Measurements from ENCODE around the gene TMEM11.

The TMEM11 gene

DNA sequence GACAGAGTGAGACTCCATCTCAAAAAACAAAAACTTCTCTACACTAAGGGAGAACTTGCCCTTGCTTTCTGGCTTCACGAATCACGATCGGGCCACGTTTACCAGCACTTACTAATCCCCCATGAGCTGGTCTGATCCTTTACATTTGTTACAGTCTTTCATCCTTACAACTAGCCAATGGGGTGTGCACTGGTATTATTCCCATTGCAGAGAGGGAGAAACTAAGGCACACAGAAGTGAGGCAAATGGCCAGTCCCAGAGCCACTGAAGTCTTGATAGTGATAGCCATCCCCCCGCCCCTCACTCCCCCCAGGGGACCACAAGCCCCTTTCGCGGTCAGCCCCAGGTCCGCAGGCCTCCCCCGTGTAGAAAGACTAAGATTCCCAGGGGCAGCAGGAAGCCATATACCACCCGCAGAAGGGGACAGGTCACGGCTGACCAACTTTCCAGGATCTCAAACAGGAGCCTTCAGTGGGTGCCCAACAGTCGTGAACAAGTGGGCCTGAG lies 38.4 kb upstream of the TMEM11 start:
- TF ChIP-seq, protein P1, sequence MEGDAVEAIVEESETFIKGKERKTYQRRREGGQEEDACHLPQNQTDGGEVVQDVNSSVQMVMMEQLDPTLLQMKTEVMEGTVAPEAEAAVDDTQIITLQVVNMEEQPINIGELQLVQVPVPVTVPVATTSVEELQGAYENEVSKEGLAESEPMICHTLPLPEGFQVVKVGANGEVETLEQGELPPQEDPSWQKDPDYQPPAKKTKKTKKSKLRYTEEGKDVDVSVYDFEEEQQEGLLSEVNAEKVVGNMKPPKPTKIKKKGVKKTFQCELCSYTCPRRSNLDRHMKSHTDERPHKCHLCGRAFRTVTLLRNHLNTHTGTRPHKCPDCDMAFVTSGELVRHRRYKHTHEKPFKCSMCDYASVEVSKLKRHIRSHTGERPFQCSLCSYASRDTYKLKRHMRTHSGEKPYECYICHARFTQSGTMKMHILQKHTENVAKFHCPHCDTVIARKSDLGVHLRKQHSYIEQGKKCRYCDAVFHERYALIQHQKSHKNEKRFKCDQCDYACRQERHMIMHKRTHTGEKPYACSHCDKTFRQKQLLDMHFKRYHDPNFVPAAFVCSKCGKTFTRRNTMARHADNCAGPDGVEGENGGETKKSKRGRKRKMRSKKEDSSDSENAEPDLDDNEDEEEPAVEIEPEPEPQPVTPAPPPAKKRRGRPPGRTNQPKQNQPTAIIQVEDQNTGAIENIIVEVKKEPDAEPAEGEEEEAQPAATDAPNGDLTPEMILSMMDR (IDR thresholded peaks at IDR 0.05; ENCODE audit: extremely low read depth, missing control alignments): no peak
- no peak for DNase-seq (ENCODE audit: low spot score)

DNA sequence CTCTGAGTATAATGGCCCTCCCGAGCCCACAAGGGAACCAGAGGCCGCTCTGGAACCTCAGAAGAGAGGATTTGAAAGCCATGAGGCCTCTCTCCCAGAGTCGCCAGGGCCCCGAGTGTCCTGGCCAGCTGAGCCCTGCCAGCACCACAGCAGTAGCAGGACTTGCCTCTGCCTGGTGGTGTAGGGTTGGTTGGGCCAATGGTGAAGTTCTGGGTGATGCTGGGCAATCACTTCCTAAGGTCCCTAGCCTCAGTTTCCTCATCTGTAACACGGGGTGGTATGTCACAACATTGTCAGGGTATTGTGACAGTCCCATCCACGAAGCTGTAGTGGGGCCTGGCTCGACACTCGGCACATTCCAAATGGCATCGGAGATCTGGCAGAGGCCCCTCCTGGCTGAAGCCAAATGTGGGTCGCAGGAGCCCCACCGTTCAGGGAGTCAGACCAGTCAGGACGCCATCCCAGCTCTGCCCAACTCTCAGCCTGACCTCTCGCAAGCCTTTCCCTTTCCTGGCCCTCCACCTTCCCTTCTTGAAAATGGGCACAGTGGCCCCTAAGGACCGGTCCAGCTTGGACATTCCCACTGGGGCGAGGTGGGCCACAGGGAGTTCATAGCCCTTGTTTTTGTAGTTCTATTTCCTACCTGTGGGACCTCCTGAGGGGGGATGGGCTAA lies 37.5 kb upstream of the TMEM11 start:
- TF ChIP-seq, protein P1 (IDR thresholded peaks at IDR 0.05; ENCODE audit: extremely low read depth, missing control alignments): no peak
- DNase-seq (ENCODE audit: low spot score): no peak

DNA sequence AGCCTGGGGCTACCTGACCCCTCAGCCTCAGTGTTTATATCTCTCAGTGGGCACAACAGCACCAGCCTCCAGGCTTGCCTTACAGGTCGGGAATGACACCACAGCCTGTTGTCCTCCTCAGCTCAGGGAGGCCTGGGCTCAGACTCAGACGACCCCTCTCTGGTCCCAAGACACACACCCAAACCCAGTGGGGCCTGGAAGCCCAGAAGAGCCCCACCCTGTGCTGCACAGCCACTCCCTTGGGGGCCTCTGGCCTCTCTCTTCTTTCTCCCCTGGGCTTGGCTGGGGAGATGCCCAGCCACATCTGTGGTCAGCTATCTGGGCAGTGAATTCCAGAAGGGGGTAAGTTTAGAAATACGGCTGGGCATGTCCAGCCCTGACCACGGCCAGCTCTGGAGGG lies 36.9 kb upstream of the TMEM11 start:
- no peak for DNase-seq (ENCODE audit: low spot score)
- TF ChIP-seq, protein P1 (IDR thresholded peaks at IDR 0.05; ENCODE audit: extremely low read depth, missing control alignments): no peak

DNA sequence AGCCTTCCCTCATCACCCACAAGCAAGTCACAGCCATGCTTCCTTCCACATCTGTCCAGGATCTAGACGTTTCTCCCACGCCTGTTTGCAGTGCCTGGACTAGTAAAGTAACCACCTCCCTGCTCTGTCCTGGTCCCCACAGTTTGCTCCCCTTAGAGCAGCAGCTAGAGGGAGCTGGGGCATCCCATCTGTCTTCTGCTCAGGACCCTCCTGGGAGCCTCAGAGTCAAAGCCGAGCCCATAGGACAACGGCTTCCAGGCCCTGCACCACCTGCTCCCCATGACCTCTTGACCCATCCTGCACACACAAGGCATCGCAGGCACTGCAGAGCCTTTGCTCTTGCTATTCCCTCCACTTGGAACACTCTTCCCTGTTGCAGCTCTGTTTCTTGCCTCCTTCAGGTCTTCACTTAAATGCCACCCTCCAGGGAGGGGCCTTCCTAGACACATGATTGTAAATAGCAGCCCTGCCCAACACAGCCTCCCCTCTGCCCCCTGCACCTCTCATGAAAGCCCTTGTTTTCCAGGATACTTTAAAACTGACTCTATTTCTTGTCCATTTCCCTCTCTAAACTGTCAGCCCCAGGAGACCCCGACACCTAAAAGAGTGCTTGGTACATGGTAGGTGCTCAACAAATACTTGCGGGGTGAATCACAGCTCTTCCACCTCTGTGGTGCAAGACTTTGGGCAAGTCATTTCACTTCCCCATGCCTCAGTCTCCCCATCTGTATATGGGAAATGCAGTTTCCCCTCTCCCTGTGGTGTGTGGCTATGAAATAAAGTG lies 36.2 kb upstream of the TMEM11 start:
- TF ChIP-seq, protein P1 (IDR thresholded peaks at IDR 0.05; ENCODE audit: extremely low read depth, missing control alignments): no peak

DNA sequence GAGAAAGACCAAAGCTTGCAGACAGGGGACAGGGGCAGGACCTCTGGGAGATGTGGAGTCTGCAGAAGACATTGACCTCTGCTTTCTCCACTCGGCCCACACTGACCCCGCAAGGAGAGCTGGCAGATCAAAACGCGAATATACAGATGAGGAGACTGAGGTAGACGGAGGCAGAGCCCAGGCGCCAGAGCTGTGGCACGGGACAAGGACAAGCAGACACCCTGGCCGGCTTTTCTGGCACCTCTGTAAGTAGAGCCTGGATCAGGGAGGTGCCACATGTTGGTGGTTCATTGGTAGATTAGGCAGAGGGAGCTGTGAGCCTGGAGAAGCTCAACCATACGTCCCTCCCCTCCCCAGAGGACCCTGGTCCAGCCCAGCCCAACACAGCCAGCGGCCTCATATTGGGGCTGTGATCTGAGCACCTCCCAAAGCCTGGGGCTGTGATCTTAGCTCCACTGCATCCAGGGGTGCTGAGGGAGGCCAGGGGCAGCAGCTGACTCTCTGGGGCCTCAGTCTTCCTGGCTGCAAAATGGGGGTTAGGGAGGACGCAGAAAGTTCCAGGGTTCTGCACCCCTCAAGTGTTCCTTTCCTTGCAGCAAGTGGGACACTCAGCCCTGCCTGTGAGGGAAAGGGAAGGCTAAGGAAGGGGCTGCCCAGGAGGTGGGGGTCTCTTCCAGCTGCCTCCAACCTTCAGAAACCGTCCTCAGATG lies 35.3 kb upstream of the TMEM11 start:
- TF ChIP-seq, protein P1 (IDR thresholded peaks at IDR 0.05; ENCODE audit: extremely low read depth, missing control alignments): no peak
- no peak for DNase-seq (ENCODE audit: low spot score)

More for the DNA sequence above, 36.2 kb upstream of the TMEM11 start:
- no peak for DNase-seq (ENCODE audit: low spot score)

DNA sequence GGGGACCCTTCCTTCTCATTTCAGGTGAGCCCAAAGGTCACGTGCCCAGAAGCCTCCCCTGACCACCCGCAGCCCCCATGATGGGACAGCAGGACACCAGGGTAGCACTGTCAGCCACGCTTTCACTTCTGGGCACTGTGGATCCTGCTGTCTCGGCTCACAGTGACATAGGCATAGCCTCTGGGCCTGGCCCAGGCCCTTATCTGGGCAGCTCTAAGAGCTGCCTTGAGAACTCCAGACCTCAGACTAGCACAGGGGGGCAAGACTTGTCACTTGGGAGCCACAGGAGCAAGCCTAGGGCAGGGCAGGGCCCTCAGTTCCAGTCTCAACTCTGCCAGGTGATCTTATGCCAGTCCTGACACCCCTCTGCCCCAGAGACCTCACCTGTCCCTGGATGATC lies 34.5 kb upstream of the TMEM11 start:
- DNase-seq (ENCODE audit: low spot score): no peak
- TF ChIP-seq, protein P1 (IDR thresholded peaks at IDR 0.05; ENCODE audit: extremely low read depth, missing control alignments): no peak
